Right atrium auricular region (tissue), 2 donors: Measurements from ENCODE around the gene ZNF263. TPM values are rescaled to one million over a fixed set of nuclear protein-coding genes. Genes with fewer than 3 reads are reported as not detected.

ENCODE experiments used
- DNase-seq: peaks from one replicate; pipeline ENCODE4 v3.0.0-alpha.2; 2019; ENCODE audit warnings: low spot score
- H3K27ac ChIP-seq, 2 donors: fragments of 200-600 bp; sonication (generic); 1 replicate in 1 of 2; 2 replicates in 1 of 2; pipeline ENCODE4 v1.5.1; 2016 to 2019
- H3K27me3 ChIP-seq, 2 donors: fragments of 200-600 bp; sonication (generic); one replicate each; pipeline versions ENCODE4 v1.5.1 to v1.6.0; 2017 to 2019
- H3K36me3 ChIP-seq: fragments of 200-600 bp; sonication (generic); one replicate; pipeline ENCODE4 v1.5.1; 2016
- H3K4me1 ChIP-seq, 2 donors: fragments of 200-600 bp; sonication (generic); one replicate each; pipeline versions ENCODE4 v1.5.1 to v1.6.0; 2017 to 2019
- H3K4me3 ChIP-seq, 2 donors: fragments of 200-600 bp; sonication (generic); 1 replicate in 1 of 2; 2 replicates in 1 of 2; pipeline ENCODE4 v1.5.1; 2017 to 2019; ENCODE audit warnings: mild to moderate bottlenecking in 1 of 2, moderate library complexity in 1 of 2
- H3K9me3 ChIP-seq, 2 donors: fragments of 200-600 bp; sonication (generic); one replicate each; pipeline ENCODE4 v1.5.1; 2019
- total RNA-seq, 2 donors: library from RNA; depleted of rRNA; stranded (reverse); fragments of >200 nt; gene quantifications; one replicate each; pipeline ENCODE4 v1.1.0, GENCODE V29; 2016
- TF ChIP-seq, protein P1 (sequence below), 2 donors: fragments of 200-600 bp; sonication (generic); IDR thresholded peaks; one replicate each; pipeline ENCODE4 v1.5.1; 2019; ENCODE audit warnings: antibody characterized with exemption in 2 of 2

ZNF263 gene
- total RNA-seq, 2 donors from 2014 or later = 11.0 to 18.0 TPM

- H3K9me3 ChIP-seq = peaks cover 6 to 94% of the 10 kb centered on the region in 2 donors
- no peak overlapping the region for H3K27ac ChIP-seq
- no peaks in the 10 kb centered on the region for H3K4me1 ChIP-seq
- no peak for DNase-seq
- peaks cover 45% of the 10 kb centered on the region for H3K36me3 ChIP-seq
- no peak overlapping the region for H3K4me3 ChIP-seq
- TF ChIP-seq, protein P1, sequence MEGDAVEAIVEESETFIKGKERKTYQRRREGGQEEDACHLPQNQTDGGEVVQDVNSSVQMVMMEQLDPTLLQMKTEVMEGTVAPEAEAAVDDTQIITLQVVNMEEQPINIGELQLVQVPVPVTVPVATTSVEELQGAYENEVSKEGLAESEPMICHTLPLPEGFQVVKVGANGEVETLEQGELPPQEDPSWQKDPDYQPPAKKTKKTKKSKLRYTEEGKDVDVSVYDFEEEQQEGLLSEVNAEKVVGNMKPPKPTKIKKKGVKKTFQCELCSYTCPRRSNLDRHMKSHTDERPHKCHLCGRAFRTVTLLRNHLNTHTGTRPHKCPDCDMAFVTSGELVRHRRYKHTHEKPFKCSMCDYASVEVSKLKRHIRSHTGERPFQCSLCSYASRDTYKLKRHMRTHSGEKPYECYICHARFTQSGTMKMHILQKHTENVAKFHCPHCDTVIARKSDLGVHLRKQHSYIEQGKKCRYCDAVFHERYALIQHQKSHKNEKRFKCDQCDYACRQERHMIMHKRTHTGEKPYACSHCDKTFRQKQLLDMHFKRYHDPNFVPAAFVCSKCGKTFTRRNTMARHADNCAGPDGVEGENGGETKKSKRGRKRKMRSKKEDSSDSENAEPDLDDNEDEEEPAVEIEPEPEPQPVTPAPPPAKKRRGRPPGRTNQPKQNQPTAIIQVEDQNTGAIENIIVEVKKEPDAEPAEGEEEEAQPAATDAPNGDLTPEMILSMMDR (IDR thresholded peaks at IDR 0.05) = no peak
- no peaks in the 10 kb centered on the region for H3K27me3 ChIP-seq
Observed at GRCh38 chr16:3295783-3296182, 12.5 kb downstream of the ZNF263 start.

GRCh38 chr16:3304370-3304769 lies 21.1 kb downstream of the ZNF263 start:
- H3K36me3 ChIP-seq = peaks cover 34% of the 10 kb centered on the region
- DNase-seq = no peak
- peak overlapping the region; percentile 68 to 75 for H3K4me3 ChIP-seq
- H3K27me3 ChIP-seq = no peaks in the 10 kb centered on the region
- H3K4me1 ChIP-seq = peaks cover 0 to 18% of the 10 kb centered on the region in 2 donors
- TF ChIP-seq, protein P1 (IDR thresholded peaks at IDR 0.05) = no peak
- peak overlapping the region; percentile 91 to 93 for H3K27ac ChIP-seq
- H3K9me3 ChIP-seq = peaks cover 7 to 71% of the 10 kb centered on the region in 2 donors

- H3K27ac ChIP-seq = peak within 1 kb of the TSS; percentile 91 to 93
- H3K4me1 ChIP-seq = peaks cover 0 to 18% of the 10 kb centered on the region in 2 donors
- peak; percentile 83 for DNase-seq
- peak within 1 kb of the TSS; percentile 68 to 75 for H3K4me3 ChIP-seq
- peaks cover 7 to 71% of the 10 kb centered on the region in 2 donors for H3K9me3 ChIP-seq
- H3K36me3 ChIP-seq = peaks cover 31% of the 10 kb centered on the region
- no peaks in the 10 kb centered on the region for H3K27me3 ChIP-seq
- TF ChIP-seq, protein P1 (IDR thresholded peaks at IDR 0.05) = peak in 1 of 2 donors; percentile 59
Observed at GRCh38 chr16:3305109-3306068, 22.1 kb downstream of the ZNF263 start, which contains the start of the genes TIGD7 and ZNF75A. Gene TIGD7 (minus strand): TSS chr16:3305430. CDS start chr16:3300614, 4,816 bp downstream. Gene ZNF75A (plus strand): TSS chr16:3305497. CDS start chr16:3308429, 2,932 bp downstream.

GRCh38 chr16:3306078-3306477 lies 22.8 kb downstream of the ZNF263 start:
- Histone ChIP-seq H3K9me3 (peaks cover 7 to 71% of the 10 kb centered on the region in 2 donors), H3K27ac (peak overlapping the region; percentile 91 to 93), H3K4me1 (peaks cover 0 to 18% of the 10 kb centered on the region in 2 donors), H3K36me3 (peaks cover 25% of the 10 kb centered on the region), H3K4me3 (peak overlapping the region; percentile 68 to 75), H3K27me3 (no peaks in the 10 kb centered on the region)
- TF ChIP-seq, protein P1 (IDR thresholded peaks at IDR 0.05) = no peak
- no peak for DNase-seq

GRCh38 chr16:3311496-3311895 lies 28.2 kb downstream of the ZNF263 start:
- Histone ChIP-seq H3K36me3 (peaks cover 55% of the 10 kb centered on the region), H3K27me3 (no peaks in the 10 kb centered on the region), H3K4me1 (peaks cover 0 to under 1% of the 10 kb centered on the region in 2 donors), H3K27ac (no peak overlapping the region), H3K9me3 (peaks cover 23 to 96% of the 10 kb centered on the region in 2 donors), H3K4me3 (no peak overlapping the region)
- no peak for DNase-seq
- TF ChIP-seq, protein P1 (IDR thresholded peaks at IDR 0.05) = no peak
